Gastrocnemius medialis (tissue), 4 donors: ENCODE measurements around the gene NUP188.

ENCODE experiments used
- CTCF ChIP-seq, 5 experiments: fragments of 450-650 bp in 3 of 5; fragments of 200-600 bp in 2 of 5; sonication (generic) in 2 of 5; IDR thresholded peaks in 4 of 5; conservative IDR thresholded peaks in 1 of 5; 1 replicate in 4 of 5; 2 replicates in 1 of 5; pipeline ENCODE4 v1.5.1; 2016 to 2019; ENCODE audit warnings: antibody characterized with exemption in 5 of 5, mild to moderate bottlenecking in 3 of 5, moderate library complexity in 3 of 5
- POLR2A ChIP-seq, 2 donors: fragments of 450-650 bp; IDR thresholded peaks; one replicate each; pipeline ENCODE4 v1.6.1; 2017; ENCODE audit warnings: antibody characterized with exemption in 2 of 2, mild to moderate bottlenecking in 2 of 2, moderate library complexity in 2 of 2

GRCh38 chr9:128969491-128969890, 22.0 kb downstream of the NUP188 start:
- TF ChIP-seq CTCF (IDR thresholded peaks at IDR 0.05 in 4 of 5, conservative IDR thresholded peaks at IDR 0.05 in 1 of 5) (no peak), POLR2A (IDR thresholded peaks at IDR 0.05) (no peak)
